Progenitor cell of endocrine pancreas (in vitro differentiated cells): Measurements from ENCODE around the gene FUNDC2. TPM values are rescaled to one million over a fixed set of nuclear protein-coding genes. Genes with fewer than 3 reads are reported as not detected.
A peak's percentile ranks its signal among the peaks of the same experiment; 100 is the strongest.

Experiments
- DNase-seq: peaks from one replicate; pipeline ENCODE4 v3.0.0; 2021; ENCODE audit warnings: low spot score; ENCODE audit not compliant: unreplicated experiment
- H3K27ac Mint-ChIP-seq: 2 replicates; pipeline ENCODE4 v1.8.0; 2021; ENCODE audit warnings: mild to moderate bottlenecking, moderate library complexity, mixed read lengths
- H3K27me3 Mint-ChIP-seq: 2 replicates; pipeline ENCODE4 v1.8.0; 2021; ENCODE audit warnings: mixed read lengths
- H3K36me3 Mint-ChIP-seq: 2 replicates; pipeline ENCODE4 v1.8.0; 2022; ENCODE audit warnings: mixed read lengths; ENCODE audit not compliant: insufficient read depth
- H3K4me1 Mint-ChIP-seq: 2 replicates; pipeline ENCODE4 v1.8.0; 2021; ENCODE audit warnings: low read depth, mixed read lengths
- H3K4me3 Mint-ChIP-seq: 2 replicates; pipeline ENCODE4 v1.8.0; 2021; ENCODE audit warnings: low read depth, mild to moderate bottlenecking, moderate library complexity, mixed read lengths
- H3K9me3 Mint-ChIP-seq: 2 replicates; pipeline ENCODE4 v1.8.0; 2021; ENCODE audit warnings: low read depth, mixed read lengths
- total RNA-seq: library from RNA; stranded (reverse); gene quantifications from 2 replicates; pipeline ENCODE4 v1.2.1, GENCODE V29; 2021
- TF ChIP-seq, protein P1 (sequence below): fragments of 200-600 bp; sonication (generic); IDR thresholded peaks from one replicate; pipeline ENCODE4 v1.5.0; 2021; ENCODE audit warnings: antibody characterized with exemption, mild to moderate bottlenecking; ENCODE audit not compliant: unreplicated experiment

The FUNDC2 gene
- total RNA-seq, 1 donor from 2014 or later = 92.8 TPM

DNA sequence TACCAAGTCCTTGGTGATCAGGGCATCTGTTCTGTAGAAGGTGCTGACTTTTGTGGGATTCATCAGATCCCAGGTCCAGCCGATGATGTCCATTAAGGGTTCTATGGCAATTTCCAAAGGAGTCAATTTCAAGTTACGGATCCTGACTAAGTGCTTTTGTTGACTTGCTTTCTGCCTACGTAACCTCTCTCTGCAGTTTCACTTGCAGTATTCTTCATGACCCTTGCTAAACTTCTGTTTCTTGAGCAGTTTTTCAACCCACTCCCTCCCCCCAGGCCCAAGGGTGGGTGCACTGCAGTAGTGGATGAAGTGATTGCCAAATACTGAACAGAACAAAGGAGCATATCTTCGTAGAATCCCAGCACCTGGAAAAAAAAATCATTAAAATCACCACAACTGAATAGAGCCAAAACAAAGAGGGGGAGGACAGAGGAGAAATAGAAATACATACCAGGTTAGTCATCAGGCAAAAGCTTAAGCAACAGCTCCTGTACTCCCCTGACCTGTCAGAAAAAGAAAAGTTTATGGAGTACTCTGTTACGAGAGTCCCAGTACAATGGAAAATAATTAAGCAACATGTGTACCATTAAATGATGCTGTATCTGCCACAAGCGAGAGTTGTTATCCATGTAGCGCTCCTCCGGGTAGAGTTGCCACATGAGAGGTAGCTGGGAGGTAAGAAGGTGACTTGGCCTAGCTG, 38.5 kb downstream of the FUNDC2 start:
- Mint-ChIP-seq H3K4me1 (peaks cover 7% of the 10 kb centered on the region), H3K4me3 (no peak overlapping the region), H3K9me3 (peaks cover 4% of the 10 kb centered on the region), H3K36me3 (no peaks in the 10 kb centered on the region), H3K27ac (peak overlapping the region; percentile 43), H3K27me3 (no peaks in the 10 kb centered on the region)
- no peak for DNase-seq
- TF ChIP-seq, protein P1, sequence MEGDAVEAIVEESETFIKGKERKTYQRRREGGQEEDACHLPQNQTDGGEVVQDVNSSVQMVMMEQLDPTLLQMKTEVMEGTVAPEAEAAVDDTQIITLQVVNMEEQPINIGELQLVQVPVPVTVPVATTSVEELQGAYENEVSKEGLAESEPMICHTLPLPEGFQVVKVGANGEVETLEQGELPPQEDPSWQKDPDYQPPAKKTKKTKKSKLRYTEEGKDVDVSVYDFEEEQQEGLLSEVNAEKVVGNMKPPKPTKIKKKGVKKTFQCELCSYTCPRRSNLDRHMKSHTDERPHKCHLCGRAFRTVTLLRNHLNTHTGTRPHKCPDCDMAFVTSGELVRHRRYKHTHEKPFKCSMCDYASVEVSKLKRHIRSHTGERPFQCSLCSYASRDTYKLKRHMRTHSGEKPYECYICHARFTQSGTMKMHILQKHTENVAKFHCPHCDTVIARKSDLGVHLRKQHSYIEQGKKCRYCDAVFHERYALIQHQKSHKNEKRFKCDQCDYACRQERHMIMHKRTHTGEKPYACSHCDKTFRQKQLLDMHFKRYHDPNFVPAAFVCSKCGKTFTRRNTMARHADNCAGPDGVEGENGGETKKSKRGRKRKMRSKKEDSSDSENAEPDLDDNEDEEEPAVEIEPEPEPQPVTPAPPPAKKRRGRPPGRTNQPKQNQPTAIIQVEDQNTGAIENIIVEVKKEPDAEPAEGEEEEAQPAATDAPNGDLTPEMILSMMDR = no peak

DNA sequence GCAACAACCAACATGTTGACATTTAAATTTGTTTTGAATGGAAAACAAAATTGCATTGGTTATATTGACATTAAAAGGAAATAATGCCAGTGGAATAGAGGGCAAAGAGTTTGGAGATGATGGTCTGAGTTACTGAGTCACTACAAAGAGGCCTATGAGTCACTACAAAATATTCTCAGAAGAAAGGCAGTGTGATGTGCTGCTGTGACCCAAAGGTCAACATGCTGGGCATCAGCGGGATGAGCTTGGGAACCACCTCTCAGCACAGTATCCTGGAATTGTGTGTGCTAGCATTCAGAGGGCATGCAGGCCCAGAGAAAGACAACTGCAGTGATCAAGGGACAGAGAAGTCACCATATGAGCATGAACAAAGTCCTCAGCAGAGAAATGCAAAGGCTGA, 41.5 kb downstream of the FUNDC2 start:
- Mint-ChIP-seq H3K4me1 (peaks cover 15% of the 10 kb centered on the region), H3K36me3 (peaks cover 5% of the 10 kb centered on the region), H3K9me3 (peaks cover 4% of the 10 kb centered on the region), H3K4me3 (no peak overlapping the region), H3K27ac (no peak overlapping the region), H3K27me3 (no peaks in the 10 kb centered on the region)
- TF ChIP-seq, protein P1 = no peak
- no peak for DNase-seq

DNA sequence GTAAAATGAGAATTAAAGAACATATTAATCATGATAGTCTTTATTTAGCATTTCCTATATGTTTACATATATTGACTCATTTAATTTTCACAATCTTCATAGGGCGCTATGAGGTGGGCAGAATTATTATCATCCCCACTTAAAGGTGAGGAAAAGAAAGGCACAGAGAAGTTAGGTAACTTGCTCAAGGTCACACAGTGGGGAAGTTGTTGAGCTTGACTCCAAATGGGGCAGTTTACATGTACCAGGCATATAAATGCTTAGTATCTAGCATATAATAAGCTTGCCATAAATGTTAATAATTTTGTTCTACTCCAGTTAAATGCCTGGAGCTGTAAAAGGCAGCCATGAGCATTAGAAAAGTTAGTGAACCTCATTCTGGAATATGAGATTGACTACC, 42.8 kb downstream of the FUNDC2 start:
- Mint-ChIP-seq H3K9me3 (peaks cover 4% of the 10 kb centered on the region), H3K27me3 (no peaks in the 10 kb centered on the region), H3K36me3 (peaks cover 6% of the 10 kb centered on the region), H3K27ac (no peak overlapping the region), H3K4me1 (peaks cover 15% of the 10 kb centered on the region), H3K4me3 (no peak overlapping the region)
- no peak for DNase-seq
- TF ChIP-seq, protein P1 = no peak

DNA sequence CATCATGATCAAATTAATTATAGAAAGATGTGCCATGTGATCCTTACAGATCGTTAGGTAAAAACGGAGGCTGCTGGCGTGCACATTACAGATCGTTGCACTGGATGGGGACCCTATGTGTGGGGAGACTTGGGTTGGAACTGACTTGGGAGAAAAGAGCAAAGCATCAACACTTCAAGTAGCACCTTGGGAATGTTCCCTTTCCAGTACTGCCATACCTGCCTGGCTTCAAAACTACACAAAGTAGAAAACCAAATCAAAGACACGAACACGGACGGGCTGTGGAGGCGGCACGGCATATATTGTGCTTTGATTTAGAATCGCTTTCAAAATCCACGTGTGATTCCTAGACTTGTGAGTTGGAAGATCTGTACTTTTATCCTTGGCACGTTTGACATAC, 43.4 kb downstream of the FUNDC2 start:
- TF ChIP-seq, protein P1 = no peak
- Mint-ChIP-seq H3K4me3 (peak overlapping the region; percentile 79), H3K27ac (peak overlapping the region; percentile 92), H3K36me3 (peaks cover 6% of the 10 kb centered on the region), H3K4me1 (peaks cover 14% of the 10 kb centered on the region), H3K27me3 (no peaks in the 10 kb centered on the region), H3K9me3 (peaks cover 4% of the 10 kb centered on the region)
- DNase-seq = no peak

DNA sequence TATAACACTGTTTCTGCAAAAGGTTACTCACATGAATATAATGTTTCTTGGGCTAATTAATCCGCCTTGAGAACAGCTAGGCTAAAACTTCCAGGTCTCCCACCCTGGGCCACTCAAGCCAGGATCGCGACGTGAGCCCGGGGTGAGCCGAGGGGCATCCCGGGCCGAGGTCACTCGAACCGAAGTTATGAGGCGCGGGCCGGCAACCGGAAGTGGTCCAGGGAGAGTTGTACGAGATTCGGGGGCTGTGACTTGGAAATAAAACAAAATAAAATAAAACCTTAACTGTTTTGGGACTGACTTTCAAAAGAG, 44.0 kb downstream of the FUNDC2 start:
- H3K9me3 Mint-ChIP-seq = peaks cover 8% of the 10 kb centered on the region
- H3K27ac Mint-ChIP-seq = peak overlapping the region; percentile 92
- peaks cover 11% of the 10 kb centered on the region for H3K36me3 Mint-ChIP-seq
- H3K27me3 Mint-ChIP-seq = no peaks in the 10 kb centered on the region
- H3K4me1 Mint-ChIP-seq = peaks cover 12% of the 10 kb centered on the region
- H3K4me3 Mint-ChIP-seq = peak overlapping the region; percentile 79
- TF ChIP-seq, protein P1 = no peak
- no peak for DNase-seq
